ENCODE measurements around the gene CGB5. TPM values are rescaled to one million over a fixed set of nuclear protein-coding genes. Genes with fewer than 3 reads are reported as not detected.
A peak's percentile ranks its signal among the peaks of the same experiment; 100 is the strongest.
"Not testable (repeated sequence)": the region's sequence is repeated elsewhere in the genome, so short reads cannot be mapped to it uniquely, and the experiment has no call there.

CGB5 gene
- total RNA-seq, 1 experiment from 2014 or later: not detected

DNA sequence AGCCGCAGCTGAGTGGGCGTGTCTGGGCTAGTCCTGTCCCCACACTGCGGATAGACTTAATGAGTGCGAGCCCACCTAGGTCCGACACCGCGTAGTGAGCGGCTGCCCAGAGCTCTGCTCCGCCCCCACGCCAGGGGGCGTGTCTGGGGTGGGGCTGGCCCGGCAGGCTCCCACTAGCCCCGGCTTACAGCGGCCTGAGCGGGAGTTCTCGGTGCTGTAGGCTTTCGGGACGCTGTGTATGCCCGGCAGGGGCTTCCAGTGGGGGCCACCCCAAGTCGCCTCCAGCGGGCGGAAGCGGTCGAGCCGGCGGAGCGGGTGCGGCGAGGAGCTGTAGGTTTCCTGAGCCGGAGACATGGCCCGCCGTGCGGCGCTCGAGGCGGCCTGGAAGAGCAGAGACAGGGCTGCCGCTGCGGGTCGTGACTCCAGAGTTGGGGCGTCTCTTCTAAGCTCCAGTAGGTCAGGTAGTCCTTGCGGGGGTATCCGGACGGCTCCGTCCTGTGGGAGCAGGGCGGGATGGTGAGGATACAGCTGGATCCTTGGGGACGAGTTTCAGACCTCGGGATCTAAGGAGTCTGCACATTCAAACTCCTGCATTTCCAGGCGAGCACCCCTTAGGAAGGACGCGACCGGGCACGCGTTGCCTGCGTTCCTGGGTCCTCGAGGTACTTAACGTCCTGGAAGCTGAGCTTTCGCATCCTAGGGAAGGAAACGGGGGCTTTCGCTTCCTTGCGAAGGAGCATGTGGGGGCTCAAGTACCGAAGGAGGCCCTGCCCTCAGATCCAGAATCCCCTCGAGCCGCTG lies 12.7 kb downstream of the CGB5 start:
- Histone ChIP-seq H3K9ac (ENCODE audit: low read length) (0 out of 2 replicates have a peak overlapping the region, but pooled peaks have one; percentile 12), H3F3A (ENCODE audit: low read length, unreplicated experiment) (no peaks in the 10 kb centered on the region), H3K36me3 (ENCODE audit: low read depth, low read length) (no peaks in the 10 kb centered on the region), H3K27ac (ENCODE audit: low read length) (no peak overlapping the region), H3K9me3 (ENCODE audit: low read length) (no peaks in the 10 kb centered on the region), H3K4me3 (ENCODE audit: low read length) (peak overlapping the region; percentile 71), H3K4me1 (ENCODE audit: insufficient read depth, low read length) (peaks cover 4% of the 10 kb centered on the region; the same call in 1 of the 2 replicates), H2AFZ (ENCODE audit: low read length) (peak overlapping the region; percentile 85), H3K9me2 (replicated peaks; ENCODE audit: low read length) (no peaks in the 10 kb centered on the region), H4K20me1 (ENCODE audit: low read length) (no peaks in the 10 kb centered on the region), H3K4me2 (ENCODE audit: low read length) (peak overlapping the region; percentile 96), H3K79me2 (ENCODE audit: low read length) (no peaks in the 10 kb centered on the region), H3K27me3 (ENCODE audit: low read length) (no peaks in the 10 kb centered on the region)
- DNase-seq (peak; percentile 52), ATAC-seq (peak; percentile 89)
- BruUV-seq (replicated peaks): TSS peak; percentile 45
- POLR2A ChIA-PET (ENCODE audit: unreplicated experiment): interaction anchor here (0.6 to 0.7 kb wide), 2 partner anchors 19 to 42 kb away, joined by 3 read pairs; no protein-coding TSS in a partner anchor
- CTCF ChIA-PET: interaction anchor here (0.7 kb wide), 1 partner anchor 63 kb away, joined by 3 read pairs; the partner anchor contains the start of gene RUVBL2
- TF ChIP-seq EZH2phosphoT487 (IDR thresholded peaks at IDR 0.05; ENCODE audit: borderline replicate concordance, low read length): no peak
- TF ChIP-seq, protein P1, sequence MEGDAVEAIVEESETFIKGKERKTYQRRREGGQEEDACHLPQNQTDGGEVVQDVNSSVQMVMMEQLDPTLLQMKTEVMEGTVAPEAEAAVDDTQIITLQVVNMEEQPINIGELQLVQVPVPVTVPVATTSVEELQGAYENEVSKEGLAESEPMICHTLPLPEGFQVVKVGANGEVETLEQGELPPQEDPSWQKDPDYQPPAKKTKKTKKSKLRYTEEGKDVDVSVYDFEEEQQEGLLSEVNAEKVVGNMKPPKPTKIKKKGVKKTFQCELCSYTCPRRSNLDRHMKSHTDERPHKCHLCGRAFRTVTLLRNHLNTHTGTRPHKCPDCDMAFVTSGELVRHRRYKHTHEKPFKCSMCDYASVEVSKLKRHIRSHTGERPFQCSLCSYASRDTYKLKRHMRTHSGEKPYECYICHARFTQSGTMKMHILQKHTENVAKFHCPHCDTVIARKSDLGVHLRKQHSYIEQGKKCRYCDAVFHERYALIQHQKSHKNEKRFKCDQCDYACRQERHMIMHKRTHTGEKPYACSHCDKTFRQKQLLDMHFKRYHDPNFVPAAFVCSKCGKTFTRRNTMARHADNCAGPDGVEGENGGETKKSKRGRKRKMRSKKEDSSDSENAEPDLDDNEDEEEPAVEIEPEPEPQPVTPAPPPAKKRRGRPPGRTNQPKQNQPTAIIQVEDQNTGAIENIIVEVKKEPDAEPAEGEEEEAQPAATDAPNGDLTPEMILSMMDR (conservative IDR thresholded peaks at IDR 0.05; ENCODE audit: low read depth, low read length): peak; percentile 18; the same call in 1 of the 2 replicates
- intact Hi-C loops (cut with micrococcal nuclease): no loop called here

DNA sequence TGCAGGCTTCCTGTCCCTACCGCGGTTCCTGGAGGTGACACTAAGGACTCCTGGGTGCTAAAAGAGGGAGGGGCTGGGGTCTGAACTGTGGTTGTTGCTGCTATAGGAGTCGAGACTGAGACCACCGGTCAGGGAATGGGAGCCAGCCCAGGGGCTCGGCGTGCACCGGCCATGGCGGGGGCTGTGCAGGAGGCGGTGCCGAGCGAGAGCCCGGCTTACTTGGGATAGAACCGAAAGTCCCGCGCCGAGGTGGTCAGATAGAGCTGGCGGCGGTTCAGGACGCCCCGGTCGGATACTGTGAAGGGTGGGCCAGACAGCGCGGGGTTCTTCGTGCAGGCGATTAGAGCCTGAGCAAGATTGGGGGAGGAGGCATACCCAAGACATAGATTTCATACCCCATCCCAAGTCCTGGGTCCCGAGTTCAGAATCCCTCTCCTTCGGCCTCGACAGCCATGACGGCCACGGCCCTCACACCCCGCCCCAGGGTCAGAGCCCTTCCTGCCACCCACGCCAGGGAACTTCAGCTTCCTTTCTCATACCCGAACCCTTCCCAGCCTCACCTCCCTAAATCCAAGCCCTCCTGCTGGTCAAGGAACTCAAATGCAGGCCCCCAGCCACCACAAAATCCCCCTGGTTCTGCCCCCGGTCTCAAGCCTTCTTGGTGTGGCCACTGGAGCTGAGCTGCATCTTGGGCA lies 13.4 kb downstream of the CGB5 start:
- DNase-seq; H3K9ac ChIP-seq (ENCODE audit: low read length); H3F3A ChIP-seq (ENCODE audit: low read length, unreplicated experiment); H3K27ac ChIP-seq (ENCODE audit: low read length); ATAC-seq; H3K27me3 ChIP-seq (ENCODE audit: low read length); H3K9me3 ChIP-seq (ENCODE audit: low read length); intact Hi-C loops (cut with micrococcal nuclease); H4K20me1 ChIP-seq (ENCODE audit: low read length); H3K9me2 ChIP-seq (replicated peaks; ENCODE audit: low read length); BruUV-seq (replicated peaks); H3K36me3 ChIP-seq (ENCODE audit: low read depth, low read length); H3K79me2 ChIP-seq (ENCODE audit: low read length); H3K4me1 ChIP-seq (ENCODE audit: insufficient read depth, low read length): not testable (repeated sequence)
- POLR2A ChIA-PET (ENCODE audit: unreplicated experiment): interaction anchor here (0.6 to 1.0 kb wide), 2 partner anchors 18 to 64 kb away, joined by 3 to 4 read pairs; partner anchors contain the start of genes GYS1 and RUVBL2
- Histone ChIP-seq H2AFZ (ENCODE audit: low read length) (peak overlapping the region; percentile 85; the same call in 1 of the 2 replicates), H3K4me3 (ENCODE audit: low read length) (peak overlapping the region; percentile 71), H3K4me2 (ENCODE audit: low read length) (peak overlapping the region; percentile 96)
- CTCF ChIA-PET: interaction anchor here (0.5 to 0.9 kb wide), 3 partner anchors 17 to 86 kb away, joined by 3 read pairs; partner anchors contain the start of gene RUVBL2

- H3K9me3 ChIP-seq (ENCODE audit: low read length): no peaks in the 10 kb centered on the region
- H3F3A ChIP-seq (ENCODE audit: low read length, unreplicated experiment): no peaks in the 10 kb centered on the region
- 0 out of 2 replicates have a peak within 1 kb of the TSS, but pooled peaks have one; percentile 12 for H3K9ac ChIP-seq (ENCODE audit: low read length)
- no peaks in the 10 kb centered on the region for H3K36me3 ChIP-seq (ENCODE audit: low read depth, low read length)
- ATAC-seq (peak; percentile 75), DNase-seq (peak; percentile 70)
- H3K4me2 ChIP-seq (ENCODE audit: low read length): peak within 1 kb of the TSS; percentile 96
- no peaks in the 10 kb centered on the region for H3K27me3 ChIP-seq (ENCODE audit: low read length)
- ChIA-PET CTCF (interaction anchor here (0.5 to 0.9 kb wide), 2 partner anchors 16 to 86 kb away, joined by 3 read pairs; no protein-coding TSS in a partner anchor), POLR2A (ENCODE audit: unreplicated experiment) (interaction anchor here (1.0 kb wide), 1 partner anchor 64 kb away, joined by 4 read pairs; the partner anchor contains the start of genes GYS1 and RUVBL2)
- H3K27ac ChIP-seq (ENCODE audit: low read length): no peak within 1 kb of the TSS
- intact Hi-C loops (cut with micrococcal nuclease): no loop called here
- peaks cover 4% of the 10 kb centered on the region; the same call in 1 of the 2 replicates for H3K4me1 ChIP-seq (ENCODE audit: insufficient read depth, low read length)
- H3K79me2 ChIP-seq (ENCODE audit: low read length): no peaks in the 10 kb centered on the region
- H2AFZ ChIP-seq (ENCODE audit: low read length): peak within 1 kb of the TSS; percentile 85
- no peak for TF ChIP-seq EZH2 (IDR thresholded peaks at IDR 0.05; ENCODE audit: low read length, unreplicated experiment)
- no peak for TF ChIP-seq EZH2phosphoT487 (IDR thresholded peaks at IDR 0.05; ENCODE audit: borderline replicate concordance, low read length)
- TF ChIP-seq, protein P1 (conservative IDR thresholded peaks at IDR 0.05; ENCODE audit: low read depth, low read length): no peak
- BruUV-seq (replicated peaks): no TSS peak
- no peaks in the 10 kb centered on the region for H4K20me1 ChIP-seq (ENCODE audit: low read length)
- H3K9me2 ChIP-seq (replicated peaks; ENCODE audit: low read length): no peaks in the 10 kb centered on the region
- H3K4me3 ChIP-seq (ENCODE audit: low read length): peak within 1 kb of the TSS; percentile 71
Observed at GRCh38 chr19:49057636-49058234, 14.1 kb downstream of the CGB5 start, which contains the start of gene CGB7. TSS of gene CGB7 (minus strand) at chr19:49057749. CDS start at chr19:49055375, 2,374 bp downstream.

Measured in PC-3 (cell line).